CD4-positive, alpha-beta T cell treated with Interleukin-4 for 4 hours (primary cell): ENCODE measurements around the gene PKP3.

Source experiments
- DNase-seq: peaks from one replicate; pipeline ENCODE4 v3.0.0-alpha.2; 2020

Gene PKP3

GRCh38 chr11:447923-448731 lies 54.1 kb downstream of the PKP3 start:
- DNase-seq = peak; percentile 88

GRCh38 chr11:449889-450808 lies 56.1 kb downstream of the PKP3 start, which contains the start of gene PTDSS2:
TSS of gene PTDSS2 (plus strand) at chr11:450279. CDS start at chr11:450456, 177 bp downstream.
- DNase-seq = peak; percentile 92

DNA sequence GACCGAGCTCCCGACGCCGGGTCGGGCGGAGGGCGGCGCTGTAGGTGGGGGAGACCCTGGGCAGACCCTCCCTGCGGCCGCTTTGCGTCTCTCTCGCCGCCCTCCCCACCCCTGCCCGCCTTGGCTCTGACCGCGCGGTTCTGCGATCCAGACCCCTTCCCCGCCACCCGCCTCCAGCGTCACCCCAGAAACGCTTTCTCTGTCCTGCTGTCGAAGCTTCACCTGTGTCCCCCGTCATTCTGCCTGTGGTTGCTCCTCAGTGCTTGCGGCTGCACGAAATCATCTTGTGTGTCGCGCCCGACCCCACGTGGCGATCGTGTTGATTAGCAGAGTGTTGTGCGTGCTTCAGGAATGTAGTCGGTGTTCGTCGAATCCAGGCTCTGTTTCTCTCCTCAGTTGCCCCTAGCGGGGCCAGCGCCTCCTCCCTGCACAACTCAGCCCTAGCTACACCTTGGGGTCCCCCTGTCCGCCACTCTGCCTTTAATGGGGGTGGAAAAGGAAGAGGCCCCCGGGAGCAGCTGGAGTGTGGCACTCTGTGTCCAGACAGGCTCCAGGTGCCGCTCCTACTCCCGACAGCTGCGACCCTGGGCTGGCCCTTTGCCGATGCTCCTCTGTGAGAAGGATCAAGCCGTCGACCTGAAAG lies 56.9 kb downstream of the PKP3 start:
- peak; percentile 81 for DNase-seq

- DNase-seq = no peak
These were observed 57.7 kb downstream of the PKP3 start for GRCh38 chr11:451738-452137.

DNA sequence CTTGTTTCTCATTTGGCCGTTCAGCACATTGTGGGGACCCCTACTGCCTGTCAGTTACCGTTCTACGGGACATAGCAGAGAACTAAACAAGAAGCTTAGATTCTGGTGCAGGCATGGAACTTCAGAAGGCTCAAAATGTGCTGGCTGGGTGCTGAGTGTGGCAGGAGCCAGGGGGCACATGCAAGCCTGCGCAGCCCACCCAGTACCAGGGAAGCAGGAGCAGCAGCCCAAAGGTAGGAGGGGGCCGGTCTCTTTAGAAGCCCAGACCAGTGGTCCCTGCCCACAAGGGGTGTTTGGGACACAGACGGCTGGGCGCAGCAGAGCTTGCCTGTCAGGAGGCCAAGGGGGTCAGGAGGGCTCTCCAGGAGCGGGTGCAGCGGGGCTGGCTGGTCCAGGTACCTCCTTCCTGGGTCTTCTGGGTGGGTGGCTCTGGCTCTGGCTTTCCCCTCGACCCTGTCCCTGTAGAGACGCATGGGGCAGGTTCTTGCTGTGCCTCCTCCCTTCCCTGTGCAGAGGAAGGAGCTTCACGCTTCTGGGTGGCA lies 58.3 kb downstream of the PKP3 start:
- no peak for DNase-seq

GRCh38 chr11:452916-453527 lies 59.0 kb downstream of the PKP3 start:
- no peak for DNase-seq

GRCh38 chr11:453564-453963 lies 59.6 kb downstream of the PKP3 start:
- no peak for DNase-seq

DNA sequence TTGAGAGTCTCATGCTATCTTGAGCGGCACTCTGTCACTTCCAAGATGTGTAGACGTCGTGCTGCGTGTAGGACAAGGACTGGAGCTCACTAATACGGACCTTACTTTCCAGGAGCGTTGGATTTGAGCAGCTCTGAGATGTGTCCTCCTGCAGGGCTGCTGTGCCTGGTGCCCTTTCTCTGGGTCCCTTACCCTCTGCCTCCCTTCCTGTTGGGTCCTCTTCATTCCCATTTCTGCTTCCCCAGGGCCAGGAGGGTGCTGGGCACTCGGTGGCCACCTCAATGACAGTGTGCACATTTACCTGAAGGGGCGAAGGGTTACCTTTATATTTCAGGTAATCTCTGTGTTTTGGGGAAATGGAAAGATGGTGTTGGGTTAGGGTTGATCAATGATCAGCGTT lies 60.0 kb downstream of the PKP3 start:
- DNase-seq = no peak
